ENCODE results near the gene IL18BP.

GRCh38 chr11:72004515-72005346 is 6.0 kb downstream of the IL18BP start:
- TF ChIP-seq RARA (CRISPR knock-in tag; IDR thresholded peaks at IDR 0.05), result no peak
- TF ChIP-seq CREM (IDR thresholded peaks at IDR 0.05), result no peak
- TF ChIP-seq CREM (CRISPR knock-in tag; IDR thresholded peaks at IDR 0.05), result no peak
- TF ChIP-seq, protein P1, sequence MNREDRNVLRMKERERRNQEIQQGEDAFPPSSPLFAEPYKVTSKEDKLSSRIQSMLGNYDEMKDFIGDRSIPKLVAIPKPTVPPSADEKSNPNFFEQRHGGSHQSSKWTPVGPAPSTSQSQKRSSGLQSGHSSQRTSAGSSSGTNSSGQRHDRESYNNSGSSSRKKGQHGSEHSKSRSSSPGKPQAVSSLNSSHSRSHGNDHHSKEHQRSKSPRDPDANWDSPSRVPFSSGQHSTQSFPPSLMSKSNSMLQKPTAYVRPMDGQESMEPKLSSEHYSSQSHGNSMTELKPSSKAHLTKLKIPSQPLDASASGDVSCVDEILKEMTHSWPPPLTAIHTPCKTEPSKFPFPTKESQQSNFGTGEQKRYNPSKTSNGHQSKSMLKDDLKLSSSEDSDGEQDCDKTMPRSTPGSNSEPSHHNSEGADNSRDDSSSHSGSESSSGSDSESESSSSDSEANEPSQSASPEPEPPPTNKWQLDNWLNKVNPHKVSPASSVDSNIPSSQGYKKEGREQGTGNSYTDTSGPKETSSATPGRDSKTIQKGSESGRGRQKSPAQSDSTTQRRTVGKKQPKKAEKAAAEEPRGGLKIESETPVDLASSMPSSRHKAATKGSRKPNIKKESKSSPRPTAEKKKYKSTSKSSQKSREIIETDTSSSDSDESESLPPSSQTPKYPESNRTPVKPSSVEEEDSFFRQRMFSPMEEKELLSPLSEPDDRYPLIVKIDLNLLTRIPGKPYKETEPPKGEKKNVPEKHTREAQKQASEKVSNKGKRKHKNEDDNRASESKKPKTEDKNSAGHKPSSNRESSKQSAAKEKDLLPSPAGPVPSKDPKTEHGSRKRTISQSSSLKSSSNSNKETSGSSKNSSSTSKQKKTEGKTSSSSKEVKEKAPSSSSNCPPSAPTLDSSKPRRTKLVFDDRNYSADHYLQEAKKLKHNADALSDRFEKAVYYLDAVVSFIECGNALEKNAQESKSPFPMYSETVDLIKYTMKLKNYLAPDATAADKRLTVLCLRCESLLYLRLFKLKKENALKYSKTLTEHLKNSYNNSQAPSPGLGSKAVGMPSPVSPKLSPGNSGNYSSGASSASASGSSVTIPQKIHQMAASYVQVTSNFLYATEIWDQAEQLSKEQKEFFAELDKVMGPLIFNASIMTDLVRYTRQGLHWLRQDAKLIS (CRISPR knock-in tag; IDR thresholded peaks at IDR 0.05), result no peak
- TF ChIP-seq, protein P2, sequence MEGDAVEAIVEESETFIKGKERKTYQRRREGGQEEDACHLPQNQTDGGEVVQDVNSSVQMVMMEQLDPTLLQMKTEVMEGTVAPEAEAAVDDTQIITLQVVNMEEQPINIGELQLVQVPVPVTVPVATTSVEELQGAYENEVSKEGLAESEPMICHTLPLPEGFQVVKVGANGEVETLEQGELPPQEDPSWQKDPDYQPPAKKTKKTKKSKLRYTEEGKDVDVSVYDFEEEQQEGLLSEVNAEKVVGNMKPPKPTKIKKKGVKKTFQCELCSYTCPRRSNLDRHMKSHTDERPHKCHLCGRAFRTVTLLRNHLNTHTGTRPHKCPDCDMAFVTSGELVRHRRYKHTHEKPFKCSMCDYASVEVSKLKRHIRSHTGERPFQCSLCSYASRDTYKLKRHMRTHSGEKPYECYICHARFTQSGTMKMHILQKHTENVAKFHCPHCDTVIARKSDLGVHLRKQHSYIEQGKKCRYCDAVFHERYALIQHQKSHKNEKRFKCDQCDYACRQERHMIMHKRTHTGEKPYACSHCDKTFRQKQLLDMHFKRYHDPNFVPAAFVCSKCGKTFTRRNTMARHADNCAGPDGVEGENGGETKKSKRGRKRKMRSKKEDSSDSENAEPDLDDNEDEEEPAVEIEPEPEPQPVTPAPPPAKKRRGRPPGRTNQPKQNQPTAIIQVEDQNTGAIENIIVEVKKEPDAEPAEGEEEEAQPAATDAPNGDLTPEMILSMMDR (CRISPR knock-in tag; IDR thresholded peaks at IDR 0.05), result no peak
- no peak for TF ChIP-seq HDAC6 (IDR thresholded peaks at IDR 0.05; ENCODE audit: low read depth, low read length)
- TF ChIP-seq KAT7 (CRISPR knock-in tag; IDR thresholded peaks at IDR 0.05; ENCODE audit: borderline replicate concordance), result no peak
- TF ChIP-seq, protein P3, sequence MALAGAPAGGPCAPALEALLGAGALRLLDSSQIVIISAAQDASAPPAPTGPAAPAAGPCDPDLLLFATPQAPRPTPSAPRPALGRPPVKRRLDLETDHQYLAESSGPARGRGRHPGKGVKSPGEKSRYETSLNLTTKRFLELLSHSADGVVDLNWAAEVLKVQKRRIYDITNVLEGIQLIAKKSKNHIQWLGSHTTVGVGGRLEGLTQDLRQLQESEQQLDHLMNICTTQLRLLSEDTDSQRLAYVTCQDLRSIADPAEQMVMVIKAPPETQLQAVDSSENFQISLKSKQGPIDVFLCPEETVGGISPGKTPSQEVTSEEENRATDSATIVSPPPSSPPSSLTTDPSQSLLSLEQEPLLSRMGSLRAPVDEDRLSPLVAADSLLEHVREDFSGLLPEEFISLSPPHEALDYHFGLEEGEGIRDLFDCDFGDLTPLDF (CRISPR knock-in tag; IDR thresholded peaks at IDR 0.05), result no peak
- no peak for TF ChIP-seq RFX3 (CRISPR knock-in tag; IDR thresholded peaks at IDR 0.05)
